Esophagus squamous epithelium (tissue), 4 donors: ENCODE results near the gene CRABP2.

Experiments
- POLR2A ChIP-seq, 4 donors: fragments of 450-650 bp; IDR thresholded peaks; one replicate each; pipeline ENCODE4 v1.6.1; 2017; ENCODE audit warnings: antibody characterized with exemption in 4 of 4, mild to moderate bottlenecking in 4 of 4, moderate library complexity in 3 of 4
- TF ChIP-seq, protein P1 (sequence below), 6 experiments: fragments of 450-650 bp in 4 of 6; fragments of 200-600 bp in 2 of 6; sonication (generic) in 2 of 6; IDR thresholded peaks; one replicate each; pipeline ENCODE4 v1.5.1; 2016 to 2019; ENCODE audit warnings: antibody characterized with exemption in 6 of 6, mild to moderate bottlenecking in 4 of 6, moderate library complexity in 4 of 6

DNA sequence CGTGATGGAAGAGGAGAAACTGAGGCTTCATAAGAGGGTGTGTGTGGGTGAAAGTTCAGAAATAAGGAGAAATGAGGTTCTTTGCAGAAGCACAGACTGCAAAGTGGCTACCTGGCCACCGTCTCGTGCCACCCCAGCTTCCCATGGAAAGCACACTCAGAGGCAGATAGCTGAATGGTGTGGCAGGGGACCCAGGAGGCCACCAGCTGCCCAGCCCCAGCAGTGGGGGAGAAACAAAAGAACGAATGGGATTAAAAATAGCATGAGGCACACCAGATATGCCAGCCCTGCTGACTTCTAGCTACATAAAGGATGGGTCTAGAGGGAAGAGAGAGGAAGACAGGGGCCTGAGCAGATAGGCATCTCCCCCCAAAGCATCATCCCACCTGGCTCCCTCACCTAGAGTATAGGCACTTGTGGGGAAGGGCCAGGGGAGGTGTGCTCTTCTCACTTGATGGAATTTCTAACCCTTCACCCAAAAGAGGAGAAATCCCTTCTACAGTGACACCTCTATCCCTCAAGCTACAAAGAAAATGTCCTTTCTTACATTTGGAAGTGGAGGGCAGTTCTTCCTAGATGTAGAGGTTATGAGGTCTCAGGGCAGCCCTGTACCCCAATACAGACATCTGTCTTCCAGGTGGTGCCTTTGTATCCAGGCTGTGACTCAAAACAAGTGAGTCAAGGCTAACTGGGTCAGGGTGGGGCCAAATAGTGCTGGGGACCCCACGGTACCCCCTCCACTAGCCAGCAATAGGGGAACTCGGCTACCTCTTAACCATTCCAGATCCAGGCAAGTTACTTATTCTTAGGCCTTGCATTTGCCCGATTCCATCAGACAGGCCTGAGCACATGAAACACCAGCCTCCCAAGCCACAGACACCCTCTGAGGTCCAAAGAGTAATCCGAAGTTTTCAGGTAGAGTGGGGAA, 42.6 kb upstream of the CRABP2 start:
- no peak for TF ChIP-seq POLR2A (IDR thresholded peaks at IDR 0.05)
- TF ChIP-seq, protein P1, sequence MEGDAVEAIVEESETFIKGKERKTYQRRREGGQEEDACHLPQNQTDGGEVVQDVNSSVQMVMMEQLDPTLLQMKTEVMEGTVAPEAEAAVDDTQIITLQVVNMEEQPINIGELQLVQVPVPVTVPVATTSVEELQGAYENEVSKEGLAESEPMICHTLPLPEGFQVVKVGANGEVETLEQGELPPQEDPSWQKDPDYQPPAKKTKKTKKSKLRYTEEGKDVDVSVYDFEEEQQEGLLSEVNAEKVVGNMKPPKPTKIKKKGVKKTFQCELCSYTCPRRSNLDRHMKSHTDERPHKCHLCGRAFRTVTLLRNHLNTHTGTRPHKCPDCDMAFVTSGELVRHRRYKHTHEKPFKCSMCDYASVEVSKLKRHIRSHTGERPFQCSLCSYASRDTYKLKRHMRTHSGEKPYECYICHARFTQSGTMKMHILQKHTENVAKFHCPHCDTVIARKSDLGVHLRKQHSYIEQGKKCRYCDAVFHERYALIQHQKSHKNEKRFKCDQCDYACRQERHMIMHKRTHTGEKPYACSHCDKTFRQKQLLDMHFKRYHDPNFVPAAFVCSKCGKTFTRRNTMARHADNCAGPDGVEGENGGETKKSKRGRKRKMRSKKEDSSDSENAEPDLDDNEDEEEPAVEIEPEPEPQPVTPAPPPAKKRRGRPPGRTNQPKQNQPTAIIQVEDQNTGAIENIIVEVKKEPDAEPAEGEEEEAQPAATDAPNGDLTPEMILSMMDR (IDR thresholded peaks at IDR 0.05): no peak
